MM.1S (cell line): ENCODE results near the gene UFC1.

Experiments used
- EZH2 ChIP-seq: fragments of 300-600 bp; sonication (generic); optimal IDR thresholded peaks from 2 replicates; pipeline ENCODE3; 2017; ENCODE audit warnings: low read depth, mild to moderate bottlenecking, antibody characterized with exemption, low read length, mixed read lengths
- EZH2phosphoT487 ChIP-seq: fragments of 300-600 bp; sonication (generic); IDR thresholded peaks from 2 replicates; pipeline ENCODE4 v1.6.1; 2018; ENCODE audit warnings: antibody characterized with exemption, low read length
- TF ChIP-seq, protein P1 (sequence below): fragments of 300-600 bp; sonication (generic); IDR thresholded peaks from 2 replicates; pipeline ENCODE4 v1.5.1; 2016; ENCODE audit warnings: antibody characterized with exemption, low read length, mixed read lengths

DNA sequence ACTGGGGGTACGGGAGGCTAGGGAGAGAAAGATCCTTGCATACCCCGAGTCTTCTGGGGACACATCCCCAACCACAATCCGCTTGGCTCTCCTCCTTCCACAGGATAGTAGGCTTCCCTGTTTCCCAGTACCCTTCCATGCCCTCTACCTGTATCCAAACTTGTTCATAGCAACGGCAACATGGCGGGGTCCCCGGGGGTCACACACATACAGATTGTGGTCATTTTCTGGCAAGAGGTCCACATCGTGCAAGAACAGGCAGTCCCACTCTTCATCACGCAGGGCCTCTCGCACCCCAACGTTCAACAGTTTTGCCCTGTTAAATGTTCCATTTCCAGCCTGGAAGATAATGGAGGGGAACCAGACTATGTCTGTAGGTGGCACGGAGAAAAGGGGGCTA lies 19.9 kb downstream of the UFC1 start:
- TF ChIP-seq EZH2 (no peak), EZH2phosphoT487 (no peak)
- TF ChIP-seq, protein P1, sequence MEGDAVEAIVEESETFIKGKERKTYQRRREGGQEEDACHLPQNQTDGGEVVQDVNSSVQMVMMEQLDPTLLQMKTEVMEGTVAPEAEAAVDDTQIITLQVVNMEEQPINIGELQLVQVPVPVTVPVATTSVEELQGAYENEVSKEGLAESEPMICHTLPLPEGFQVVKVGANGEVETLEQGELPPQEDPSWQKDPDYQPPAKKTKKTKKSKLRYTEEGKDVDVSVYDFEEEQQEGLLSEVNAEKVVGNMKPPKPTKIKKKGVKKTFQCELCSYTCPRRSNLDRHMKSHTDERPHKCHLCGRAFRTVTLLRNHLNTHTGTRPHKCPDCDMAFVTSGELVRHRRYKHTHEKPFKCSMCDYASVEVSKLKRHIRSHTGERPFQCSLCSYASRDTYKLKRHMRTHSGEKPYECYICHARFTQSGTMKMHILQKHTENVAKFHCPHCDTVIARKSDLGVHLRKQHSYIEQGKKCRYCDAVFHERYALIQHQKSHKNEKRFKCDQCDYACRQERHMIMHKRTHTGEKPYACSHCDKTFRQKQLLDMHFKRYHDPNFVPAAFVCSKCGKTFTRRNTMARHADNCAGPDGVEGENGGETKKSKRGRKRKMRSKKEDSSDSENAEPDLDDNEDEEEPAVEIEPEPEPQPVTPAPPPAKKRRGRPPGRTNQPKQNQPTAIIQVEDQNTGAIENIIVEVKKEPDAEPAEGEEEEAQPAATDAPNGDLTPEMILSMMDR, result no peak
